COLO668 (cell line): ENCODE data around the gene F8.
"Not testable (repeated sequence)": the region's sequence is repeated elsewhere in the genome, so short reads cannot be mapped to it uniquely, and the experiment has no call there.

ENCODE experiments used
- DNase-seq: peaks from one replicate; lab custom pipeline; 2025; ENCODE audit not compliant: unreplicated experiment; lab: John Stamatoyannopoulos, UW

F8 gene

GRCh38 chrX:154987940-154988339 is 34.6 kb downstream of the F8 start:
- DNase-seq = no peak

GRCh38 chrX:154986826-154987575 is 35.5 kb downstream of the F8 start:
- no peak for DNase-seq

- no peak for DNase-seq
Observed at GRCh38 chrX:154981116-154981411, 41.5 kb downstream of the F8 start.

GRCh38 chrX:154980330-154981115 is 42.0 kb downstream of the F8 start:
- DNase-seq = peak; percentile 85

- no peak for DNase-seq
Observed at GRCh38 chrX:154979629-154980028, 42.9 kb downstream of the F8 start.

GRCh38 chrX:154968353-154968752 is 54.2 kb downstream of the F8 start:
- DNase-seq = no peak

- DNase-seq = no peak
Observed at GRCh38 chrX:154967603-154968002, 54.9 kb downstream of the F8 start.

- no peak for DNase-seq
Observed at GRCh38 chrX:154961947-154962346, 60.6 kb downstream of the F8 start.

GRCh38 chrX:154955799-154956198 is 66.7 kb downstream of the F8 start:
- DNase-seq = peak; percentile 5

- DNase-seq = not testable (repeated sequence)
Observed at GRCh38 chrX:154939265-154939664, 83.3 kb downstream of the F8 start.

- not testable (repeated sequence) for DNase-seq
Observed at GRCh38 chrX:154924771-154925170, 97.8 kb downstream of the F8 start.

GRCh38 chrX:154918060-154918483 is 104.5 kb downstream of the F8 start:
- DNase-seq = peak; percentile 55

- DNase-seq = no peak
Observed at GRCh38 chrX:154914052-154914451, 108.5 kb downstream of the F8 start.

- not testable (repeated sequence) for DNase-seq
Observed at GRCh38 chrX:154910528-154910927, 112.0 kb downstream of the F8 start.

- DNase-seq = not testable (repeated sequence)
Observed at GRCh38 chrX:154910048-154910447, 112.5 kb downstream of the F8 start.

GRCh38 chrX:154908821-154909220 is 113.7 kb downstream of the F8 start:
- DNase-seq = no peak

- no peak for DNase-seq
Observed at GRCh38 chrX:154902408-154902807, 120.1 kb downstream of the F8 start.

GRCh38 chrX:154900323-154900722 is 122.2 kb downstream of the F8 start:
- DNase-seq = no peak

- DNase-seq = no peak
Observed at GRCh38 chrX:154892296-154892695, 130.2 kb downstream of the F8 start.

- DNase-seq = no peak
Observed at GRCh38 chrX:154890990-154891639, 131.4 kb downstream of the F8 start.

GRCh38 chrX:154886789-154887221 is 135.7 kb downstream of the F8 start:
- DNase-seq = not testable (repeated sequence)
